ENCODE results near the gene MESD.

The MESD gene

GRCh38 chr15:81015621-81016488 is 26.2 kb upstream of the MESD start:
- no peak for DNase-seq (ENCODE audit: low spot score)

- no peak for DNase-seq (ENCODE audit: low spot score)
Observed at GRCh38 chr15:81014446-81015093, 25.0 kb upstream of the MESD start.

GRCh38 chr15:81013396-81013929 is 23.8 kb upstream of the MESD start:
- no peak for DNase-seq (ENCODE audit: low spot score)

- no peak for DNase-seq (ENCODE audit: low spot score)
Observed at GRCh38 chr15:81012588-81012987, 23.0 kb upstream of the MESD start.

- DNase-seq (ENCODE audit: low spot score), result no peak
Observed at GRCh38 chr15:81011593-81011992, 22.0 kb upstream of the MESD start.

- DNase-seq (ENCODE audit: low spot score), result no peak
Observed at GRCh38 chr15:81010086-81010485, 20.5 kb upstream of the MESD start.

GRCh38 chr15:81008312-81008711 is 18.7 kb upstream of the MESD start:
- no peak for DNase-seq (ENCODE audit: low spot score)

- no peak for DNase-seq (ENCODE audit: low spot score)
Observed at GRCh38 chr15:81007428-81008064, 17.9 kb upstream of the MESD start.

GRCh38 chr15:81006124-81006523 is 16.5 kb upstream of the MESD start:
- no peak for DNase-seq (ENCODE audit: low spot score)

GRCh38 chr15:81003097-81003350 is 13.4 kb upstream of the MESD start:
- no peak for DNase-seq (ENCODE audit: low spot score)

- no peak for DNase-seq (ENCODE audit: low spot score)
Observed at GRCh38 chr15:81002331-81003096, 12.9 kb upstream of the MESD start.

GRCh38 chr15:81002009-81002330 is 12.4 kb upstream of the MESD start:
- DNase-seq (ENCODE audit: low spot score), result no peak

- peak; percentile 30 for DNase-seq (ENCODE audit: low spot score)
Observed at GRCh38 chr15:81001152-81002008, 11.8 kb upstream of the MESD start.

- DNase-seq (ENCODE audit: low spot score), result peak; percentile 89
Observed at GRCh38 chr15:81000624-81001151, 11.1 kb upstream of the MESD start, which contains the start of gene TLNRD1. Gene TLNRD1, plus strand, starts transcription at chr15:81000923. Its CDS starts 1,349 bp downstream, at chr15:81002272.

GRCh38 chr15:81000144-81000623 is 10.6 kb upstream of the MESD start:
- no peak for DNase-seq (ENCODE audit: low spot score)

GRCh38 chr15:80999623-81000036 is 10.0 kb upstream of the MESD start:
- DNase-seq (ENCODE audit: low spot score), result no peak

- DNase-seq (ENCODE audit: low spot score), result no peak
Observed at GRCh38 chr15:80998251-80998650, 8.6 kb upstream of the MESD start.

- DNase-seq (ENCODE audit: low spot score), result no peak
Observed at GRCh38 chr15:80997692-80998091, 8.1 kb upstream of the MESD start.

- DNase-seq (ENCODE audit: low spot score), result no peak
Observed at GRCh38 chr15:80996247-80996646, 6.6 kb upstream of the MESD start.

- DNase-seq (ENCODE audit: low spot score), result no peak
Observed at GRCh38 chr15:80992441-80992840, 2.8 kb upstream of the MESD start.

Measured in SK-N-DZ (cell line).